Thymus (tissue), 11 donors: ENCODE data around the gene GPN3. TPM values are rescaled to one million over a fixed set of nuclear protein-coding genes. Genes with fewer than 3 reads are reported as not detected.
A peak's percentile ranks its signal among the peaks of the same experiment; 100 is the strongest.
"Not testable (repeated sequence)": the region's sequence is repeated elsewhere in the genome, so short reads cannot be mapped to it uniquely, and the experiment has no call there.

Experiments
- DNase-seq, 9 donors: peaks; one replicate each; pipeline ENCODE4 v3.0.0-alpha.2; 2013; ENCODE audit warnings: low spot score in 9 of 9, low read depth in 6 of 9, missing footprints in 1 of 9
- H3K27ac ChIP-seq, 2 donors: one replicate each; pipeline ENCODE4 v1.5.1; 2013; ENCODE audit warnings: control low read depth in 1 of 2, low read depth in 1 of 2, low read length in 1 of 2, mild to moderate bottlenecking in 1 of 2, moderate library complexity in 1 of 2
- H3K27me3 ChIP-seq, 2 donors: one replicate each; pipeline ENCODE4 v1.5.1; 2013; ENCODE audit warnings: low read length in 1 of 2; ENCODE audit not compliant: control insufficient read depth in 2 of 2, insufficient read depth in 1 of 2
- H3K36me3 ChIP-seq, 2 donors: one replicate each; pipeline ENCODE4 v1.5.1; 2013; ENCODE audit warnings: low read length in 1 of 2, mild to moderate bottlenecking in 1 of 2, moderate library complexity in 1 of 2; ENCODE audit not compliant: control insufficient read depth in 2 of 2, insufficient read depth in 2 of 2
- H3K4me1 ChIP-seq, 2 donors: one replicate each; pipeline ENCODE4 v1.5.1; 2013; ENCODE audit warnings: low read length in 2 of 2; ENCODE audit not compliant: control insufficient read depth in 2 of 2, insufficient read depth in 2 of 2
- H3K4me3 ChIP-seq, 2 donors: one replicate each; pipeline ENCODE4 v1.5.1; 2013; ENCODE audit warnings: low read length in 2 of 2, control low read depth in 1 of 2, mild to moderate bottlenecking in 1 of 2
- H3K9me3 ChIP-seq, 2 donors: one replicate each; pipeline ENCODE4 v1.5.1; 2013; ENCODE audit warnings: low read length in 1 of 2, mild to moderate bottlenecking in 1 of 2; ENCODE audit not compliant: control insufficient read depth in 2 of 2, insufficient read depth in 1 of 2
- WGBS: extraction: QIAGEN DNeasy Blood & Tissue Kit; methylation state at CpG from one replicate; pipeline ENCODE4 v1.1.7; 2013; 5-methylcytosine and 5-hydroxymethylcytosine counted together
- polyA plus RNA-seq: library from polyadenylated mRNA; stranded (reverse); fragments of 200-250 nt; gene quantifications from one replicate; pipeline ENCODE4 v1.2.3, GENCODE V29; 2013
- total RNA-seq: library from RNA; stranded (reverse); fragments of 120-200 nt; gene quantifications from one replicate; pipeline ENCODE4 v1.2.4, GENCODE V29; 2013
- donor health status: healthy.

Gene GPN3
- total and polyA plus RNA-seq, 2 donors: 21.9 to 25.1 TPM

DNA sequence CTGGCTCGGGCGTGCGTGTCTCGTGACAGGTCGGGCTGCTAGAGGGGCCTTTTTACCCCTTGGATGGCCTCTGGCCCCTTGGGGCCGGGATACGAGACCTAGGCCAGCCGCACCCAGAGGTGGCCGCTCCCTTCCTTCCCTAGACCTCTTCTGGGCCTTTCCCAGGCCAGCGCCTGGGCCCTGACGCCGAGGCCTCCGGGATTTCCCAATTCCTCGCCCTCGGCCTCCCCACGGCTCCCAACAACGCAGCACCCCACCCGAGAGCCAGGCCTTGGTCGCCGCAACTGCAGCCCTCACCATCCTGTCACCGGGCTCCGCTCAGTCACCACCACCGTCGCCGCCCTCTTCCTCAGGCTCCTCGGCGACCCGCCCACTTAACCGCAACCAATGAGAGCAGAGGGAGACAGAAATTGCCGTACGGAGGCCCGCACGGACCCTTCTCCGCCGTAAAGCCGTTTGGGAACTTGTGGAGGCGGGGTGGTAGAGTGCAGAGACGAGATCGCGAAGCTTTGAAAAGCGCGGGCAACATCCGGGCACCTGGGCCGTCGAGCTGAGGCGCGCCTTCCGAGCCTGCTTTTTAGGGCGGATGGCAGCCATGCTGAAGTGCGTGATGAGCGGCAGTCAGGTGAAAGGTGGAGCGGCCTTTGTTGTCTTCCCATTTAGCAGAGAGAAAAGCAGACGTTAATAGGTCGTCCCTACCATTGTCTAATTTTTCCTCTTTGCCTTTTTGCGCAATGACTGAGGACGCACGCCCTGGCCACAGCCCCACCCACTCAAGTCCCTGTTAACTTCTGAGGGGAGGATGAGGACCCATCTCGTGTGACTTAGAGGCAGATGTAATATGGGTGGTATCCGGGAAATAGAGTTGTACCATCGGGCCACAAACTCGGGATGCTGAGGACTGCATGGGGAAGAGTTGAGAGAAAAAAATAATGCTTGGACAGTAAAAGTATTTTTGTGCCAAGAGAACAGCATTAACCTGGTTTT lies 34.0 kb upstream of the GPN3 start, which contains the start of the genes RAD9B and VPS29:
Gene RAD9B (plus strand): TSS at position 580 of the 987 bp plus-strand sequence. CDS start 7 bp downstream, at position 587.
Gene VPS29 (minus strand): TSS at position 360 of the 987 bp plus-strand sequence. CDS start 60 bp downstream, at position 300.
- peak; percentile 95 to 99 (median 98) for DNase-seq
- WGBS: 10% methylated on average over 61 of the region's 61 CpGs
- H3K4me3 ChIP-seq: peak within 1 kb of the TSS; percentile 92 to 99
- H3K4me1 ChIP-seq: peaks cover 6 to 15% of the 10 kb centered on the region in 2 donors
- H3K9me3 ChIP-seq: peaks cover 0 to 5% of the 10 kb centered on the region in 2 donors
- peaks cover 0 to 9% of the 10 kb centered on the region in 2 donors for H3K36me3 ChIP-seq
- no peaks in the 10 kb centered on the region for H3K27me3 ChIP-seq
- H3K27ac ChIP-seq: peak within 1 kb of the TSS; percentile 93 to 97

GRCh38 chr12:110501399-110501751 lies 33.3 kb upstream of the GPN3 start:
- Histone ChIP-seq H3K27ac (peak overlapping the region; percentile 93 to 97), H3K4me3 (peak overlapping the region; percentile 92 to 99), H3K9me3 (peaks cover 0 to 5% of the 10 kb centered on the region in 2 donors), H3K36me3 (peaks cover 0 to 9% of the 10 kb centered on the region in 2 donors), H3K27me3 (no peaks in the 10 kb centered on the region), H3K4me1 (peaks cover 6 to 15% of the 10 kb centered on the region in 2 donors)
- peak in 5 of 9 donors; percentile 11 to 41 (median 29) for DNase-seq
- WGBS: under 1% methylated on average over 17 of the region's 17 CpGs

DNA sequence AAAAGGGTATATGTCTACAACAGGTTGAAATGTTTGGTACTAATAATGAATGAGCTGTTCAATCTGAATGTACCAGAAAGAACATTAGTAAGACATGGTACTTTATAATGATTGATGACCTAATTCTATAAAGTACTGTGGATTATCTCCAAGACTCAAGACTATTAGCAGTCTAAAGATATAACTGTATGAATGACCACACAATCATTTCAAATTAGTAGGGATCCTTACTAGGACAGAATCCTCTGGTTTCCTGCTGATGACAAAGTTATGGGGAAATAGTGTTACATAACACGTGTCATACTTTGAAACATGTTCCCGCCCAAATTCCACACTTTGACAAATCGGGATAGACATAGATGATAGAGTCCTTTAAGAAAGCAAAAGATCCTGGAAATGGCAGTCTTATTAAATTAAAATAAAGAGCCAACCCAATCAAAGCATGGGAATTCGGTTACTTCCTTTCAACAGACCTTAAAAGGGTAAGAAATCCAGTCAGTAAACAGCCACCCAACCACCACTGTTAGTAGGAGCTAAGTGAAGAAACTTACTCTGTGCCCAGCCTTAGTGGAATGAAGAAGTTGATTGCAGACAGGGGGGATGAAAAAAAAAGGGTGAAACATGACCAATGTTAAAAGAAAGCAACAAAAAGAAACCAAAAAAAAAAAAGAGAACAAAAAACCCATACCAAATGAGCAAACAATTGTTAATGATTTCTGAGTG lies 31.1 kb upstream of the GPN3 start:
- Histone ChIP-seq H3K27me3 (no peaks in the 10 kb centered on the region), H3K9me3 (peaks cover 0 to 5% of the 10 kb centered on the region in 2 donors), H3K27ac (no peak overlapping the region), H3K4me1 (peaks cover 6 to 15% of the 10 kb centered on the region in 2 donors), H3K36me3 (peaks cover 11 to 25% of the 10 kb centered on the region in 2 donors), H3K4me3 (no peak overlapping the region)
- WGBS: 90% methylated on average over 4 of the region's 4 CpGs
- no peak for DNase-seq

- Histone ChIP-seq H3K27ac (no peak overlapping the region), H3K4me3 (no peak overlapping the region), H3K36me3 (peaks cover 8 to 16% of the 10 kb centered on the region in 2 donors), H3K27me3 (no peaks in the 10 kb centered on the region), H3K9me3 (no peaks in the 10 kb centered on the region), H3K4me1 (no peaks in the 10 kb centered on the region)
- WGBS: 98% methylated on average over 7 of the region's 7 CpGs
- no peak for DNase-seq
Measured at GRCh38 chr12:110475426-110475825, 7.4 kb upstream of the GPN3 start.

GRCh38 chr12:110467847-110468213 lies 227 bp downstream of the GPN3 start:
- peaks cover 9 to 13% of the 10 kb centered on the region in 2 donors for H3K4me1 ChIP-seq
- no peaks in the 10 kb centered on the region for H3K9me3 ChIP-seq
- H3K36me3 ChIP-seq: peaks cover 5 to 15% of the 10 kb centered on the region in 2 donors
- WGBS: under 1% methylated on average over 15 of the region's 15 CpGs
- DNase-seq: no peak
- peak overlapping the region; percentile 68 to 99 for H3K27ac ChIP-seq
- H3K4me3 ChIP-seq: peak overlapping the region; percentile 71 to 77
- no peaks in the 10 kb centered on the region for H3K27me3 ChIP-seq

DNA sequence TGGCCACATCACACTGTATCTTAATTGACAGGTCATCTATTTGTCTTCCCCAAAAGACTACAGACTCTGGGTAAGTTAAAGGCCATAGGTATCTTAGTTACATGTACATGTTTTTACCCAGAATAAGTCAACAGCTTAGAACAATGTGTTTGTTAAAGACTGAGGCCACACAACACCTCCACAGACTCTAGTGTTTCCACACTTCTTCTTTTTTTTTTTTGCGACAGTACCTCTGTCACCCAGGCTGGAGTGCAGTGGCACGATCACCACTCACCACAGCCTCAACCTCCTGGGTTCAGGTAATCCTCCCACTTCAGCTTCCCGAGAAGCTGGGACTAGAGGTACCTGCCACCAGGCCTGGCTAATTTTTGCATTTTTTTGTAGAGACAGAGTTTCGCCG lies 1.3 kb downstream of the GPN3 start:
- DNase-seq: no peak
- H3K27me3 ChIP-seq: no peaks in the 10 kb centered on the region

GRCh38 chr12:110465765-110466164 lies 2.3 kb downstream of the GPN3 start:
- H3K27ac ChIP-seq, H3K4me3 ChIP-seq, H3K27me3 ChIP-seq, H3K9me3 ChIP-seq, DNase-seq: not testable (repeated sequence)
- H3K36me3 ChIP-seq: peaks cover 11 to 26% of the 10 kb centered on the region in 2 donors
- H3K4me1 ChIP-seq: peaks cover 9 to 13% of the 10 kb centered on the region in 2 donors
- WGBS: 96% methylated on average over 11 of the region's 11 CpGs

More for the DNA sequence above, 1.3 kb downstream of the GPN3 start:
- H3K9me3 ChIP-seq: no peaks in the 10 kb centered on the region
- no peak overlapping the region for H3K27ac ChIP-seq
- WGBS: 82% methylated on average over 5 of the region's 5 CpGs
- peak overlapping the region in 1 of 2 donors; percentile 77 for H3K4me3 ChIP-seq
- H3K36me3 ChIP-seq: peaks cover 11 to 21% of the 10 kb centered on the region in 2 donors
- peaks cover 9 to 13% of the 10 kb centered on the region in 2 donors for H3K4me1 ChIP-seq

GRCh38 chr12:110465024-110465423 lies 3.0 kb downstream of the GPN3 start:
- Histone ChIP-seq H3K4me3 (no peak overlapping the region), H3K36me3 (peaks cover 14 to 26% of the 10 kb centered on the region in 2 donors), H3K27ac (no peak overlapping the region), H3K27me3 (no peaks in the 10 kb centered on the region), H3K9me3 (no peaks in the 10 kb centered on the region), H3K4me1 (peaks cover 9 to 13% of the 10 kb centered on the region in 2 donors)
- no peak for DNase-seq
- WGBS: 97% methylated on average over 2 of the region's 2 CpGs
